Endothelial cell of umbilical vein (primary cell): ENCODE data around the gene RGS17. TPM values are rescaled to one million over a fixed set of nuclear protein-coding genes. Genes with fewer than 3 reads are reported as not detected.

ENCODE experiments used
- BruUV-seq: library from RNA; stranded (reverse); fragments of 400-500 nt; replicated peaks from 2 replicates; lab custom pipeline; 2021; lab: Mats Ljungman, UMichigan
- CTCF ChIA-PET: fragments of 300-600, 350-600 bp; sonication (Branson Sonifier 250); formaldehyde crosslinking; loops from one replicate; lab custom pipeline; 2021; ENCODE audit warnings: antibody characterized with exemption, inconsistent platforms; lab: Charles Lee
- POLR2A ChIA-PET: fragments of 300-600, 350-600 bp; sonication (Branson Sonifier 250); formaldehyde crosslinking; loops from one replicate; lab custom pipeline; 2021; ENCODE audit warnings: antibody characterized with exemption, inconsistent platforms; lab: Charles Lee
- DNase-seq: peaks from one replicate; pipeline ENCODE4 v3.0.0-alpha.2; 2011; ENCODE audit warnings: low read depth, low spot score
- FAIRE-seq: peaks from 2 replicates; lab custom pipeline; 2011; peaks lifted over from hg19 to GRCh38; lab: Jason Lieb, UNC
- H2AFZ ChIP-seq: 2 replicates; pipeline ENCODE4 v1.6.0; 2012; ENCODE audit warnings: low read depth, low read length, control low read depth, inconsistent platforms
- H3K27ac ChIP-seq: 2 replicates; pipeline ENCODE4 v1.5.1; 2011; ENCODE audit warnings: low read depth, mild to moderate bottlenecking, control low read depth, low read length, moderate library complexity; ENCODE audit not compliant: insufficient read depth
- H3K27me3 ChIP-seq, 2 experiments: 2 replicates each; pipeline versions ENCODE4 v1.6.0 to v1.6.1; 2011; ENCODE audit warnings: low read length in 2 of 2, mixed read lengths in 1 of 2; ENCODE audit not compliant: control insufficient read depth in 2 of 2, insufficient read depth in 2 of 2
- H3K36me3 ChIP-seq, 2 experiments: 2 replicates in 1 of 2; 3 replicates in 1 of 2; pipeline ENCODE4 v1.5.1; 2011; ENCODE audit warnings: low read length in 2 of 2, mild to moderate bottlenecking in 1 of 2, moderate library complexity in 1 of 2; ENCODE audit not compliant: control insufficient read depth in 2 of 2, insufficient read depth in 2 of 2; ENCODE audit errors: extremely low read depth in 1 of 2
- H3K4me1 ChIP-seq: 3 replicates; pipeline ENCODE4 v1.5.1; 2011; ENCODE audit warnings: mild to moderate bottlenecking, low read length; ENCODE audit not compliant: control insufficient read depth, insufficient read depth; ENCODE audit errors: extremely low read depth
- H3K4me2 ChIP-seq: 2 replicates; pipeline ENCODE4 v1.6.1; 2011; ENCODE audit warnings: low read length, control low read depth, mixed read lengths; ENCODE audit not compliant: insufficient read depth
- H3K4me3 ChIP-seq, 3 experiments: fragments of 200-600 bp in 1 of 3; sonication (generic), shearing (Covaris generic) in 1 of 3; replicated peaks in 1 of 3; 2 replicates each; pipeline ENCODE4 v1.5.1; 2011 to 2016; ENCODE audit warnings: control low read depth in 3 of 3, low read length in 3 of 3, mild to moderate bottlenecking in 2 of 3, inconsistent platforms in 1 of 3, low read depth in 1 of 3, moderate library complexity in 1 of 3; ENCODE audit not compliant: insufficient read depth in 1 of 3
- H3K79me2 ChIP-seq: 2 replicates; pipeline ENCODE4 v1.6.0; 2012; ENCODE audit warnings: low read length, inconsistent platforms; ENCODE audit not compliant: control insufficient read depth, insufficient read depth
- H3K9ac ChIP-seq: replicated peaks from 2 replicates; pipeline ENCODE3; 2011; ENCODE audit warnings: low read length, control low read depth; ENCODE audit not compliant: insufficient read depth; ENCODE audit errors: extremely low read depth
- H3K9me1 ChIP-seq: replicated peaks from 3 replicates; pipeline ENCODE4 v1.6.0; 2011; ENCODE audit warnings: mild to moderate bottlenecking, low read length; ENCODE audit not compliant: control insufficient read depth, insufficient read depth; ENCODE audit errors: extremely low read depth
- H3K9me3 ChIP-seq: replicated peaks from 2 replicates; pipeline ENCODE4 v1.5.1; 2012; ENCODE audit warnings: low read length, inconsistent platforms; ENCODE audit not compliant: control insufficient read depth, insufficient read depth
- H4K20me1 ChIP-seq: replicated peaks from 2 replicates; pipeline ENCODE3; 2011; ENCODE audit warnings: mild to moderate bottlenecking, low read length; ENCODE audit not compliant: control insufficient read depth, insufficient read depth; ENCODE audit errors: extremely low read depth
- EZH2 ChIP-seq: IDR thresholded peaks from 2 replicates; pipeline ENCODE4 v1.6.1; 2012; ENCODE audit warnings: borderline replicate concordance, low read depth, mild to moderate bottlenecking, moderate library complexity, low read length, inconsistent platforms; ENCODE audit not compliant: severe bottlenecking
- FOS ChIP-seq: IDR thresholded peaks from 2 replicates; pipeline ENCODE4 v1.6.1; 2011; ENCODE audit warnings: mild to moderate bottlenecking, low read length, moderate library complexity, borderline replicate concordance; ENCODE audit not compliant: insufficient read depth
- GATA2 ChIP-seq: IDR thresholded peaks from 2 replicates; pipeline ENCODE4 v1.7.0; 2011; ENCODE audit warnings: low read depth, mild to moderate bottlenecking, moderate library complexity, mixed read lengths, low read length; ENCODE audit not compliant: insufficient read length, insufficient read depth
- JUN ChIP-seq: IDR thresholded peaks from 2 replicates; pipeline ENCODE4 v1.6.1; 2011; ENCODE audit warnings: borderline replicate concordance, low read depth; ENCODE audit not compliant: insufficient read length, insufficient read depth
- MYC ChIP-seq: IDR thresholded peaks from one replicate; pipeline ENCODE4 v1.6.1; 2011; ENCODE audit warnings: mild to moderate bottlenecking, low read depth, low read length
- POLR2A ChIP-seq: IDR thresholded peaks from 2 replicates; pipeline ENCODE4 v1.6.1; 2012; ENCODE audit warnings: low read depth, mild to moderate bottlenecking, control low read depth, low read length
- POLR2AphosphoS5 ChIP-seq: IDR thresholded peaks from 2 replicates; pipeline ENCODE4 v1.6.1; 2012; ENCODE audit warnings: low read depth, mild to moderate bottlenecking, control low read depth, low read length, moderate library complexity; ENCODE audit not compliant: insufficient read depth
- dilution Hi-C: fragments of 300-500 bp; cut with MboI; formaldehyde crosslinking; loops from one replicate; pipeline ENCODE4 v1.15.0; 2019; ENCODE audit warnings: low sequenced_read_pairs; ENCODE audit not compliant: extremely low pct_ligation_motif_present
- intact Hi-C: fragments of 100-400 bp; cut with micrococcal nuclease; formaldehyde crosslinking; loops from one replicate; pipeline ENCODE4 v1.10.0; 2022
- polyA plus RNA-seq, 4 experiments: library from polyadenylated mRNA; depleted of rRNA in 3 of 4; stranded (reverse) in 3 of 4; unstranded in 1 of 4; fragments of >200 nt; gene quantifications; 2 replicates each; pipeline versions ENCODE4 v1.2.1 to v1.2.3, GENCODE V29; 2011 to 2012; ENCODE audit warnings: missing spikeins in 1 of 4
- total RNA-seq: library from RNA; stranded (reverse); gene quantifications from 2 replicates; pipeline ENCODE4 v1.2.3, GENCODE V29; 2021
- TF ChIP-seq, protein P1 (sequence below): IDR thresholded peaks from 2 replicates; pipeline ENCODE4 v1.6.1; 2011; ENCODE audit not compliant: insufficient read depth, insufficient read length
- TF ChIP-seq, protein P2 (sequence below), 2 donors: IDR thresholded peaks; 1 replicate in 1 of 2; 2 replicates in 1 of 2; pipeline ENCODE4 v1.5.1; 2011; ENCODE audit warnings: low read length in 2 of 2, mild to moderate bottlenecking in 2 of 2, moderate library complexity in 2 of 2, control low read depth in 1 of 2, inconsistent platforms in 1 of 2, low read depth in 1 of 2; ENCODE audit not compliant: insufficient read depth in 1 of 2; ENCODE audit errors: extremely low read depth in 1 of 2

Gene RGS17
- total and polyA plus RNA-seq, 2 donors (not counting 3 experiments of a cell fraction or from before 2014, with no cell fraction given): 0.40 to 1.1 TPM

DNA sequence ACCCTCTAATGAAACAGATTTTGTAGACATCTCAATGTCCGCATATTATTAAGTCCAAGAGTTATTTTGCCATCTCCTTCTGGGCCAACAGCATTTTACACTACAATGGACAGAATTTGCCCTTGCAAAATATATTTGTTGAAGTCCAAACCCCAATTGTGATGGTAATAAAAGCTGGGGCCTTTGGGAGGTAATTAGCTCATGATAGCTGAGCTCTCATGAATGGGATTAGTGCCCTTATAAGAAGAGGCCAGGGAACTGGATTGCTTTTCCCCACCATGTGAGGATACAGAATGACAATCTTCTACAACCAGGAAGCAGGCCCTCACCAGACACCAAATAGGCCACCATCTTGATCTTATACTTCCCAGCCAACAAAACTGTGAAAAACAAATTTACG is 83.7 kb downstream of the RGS17 start:
- TF ChIP-seq GATA2: no peak
- no peak for TF ChIP-seq JUN
- TF ChIP-seq EZH2: no peak
- TF ChIP-seq, protein P1, sequence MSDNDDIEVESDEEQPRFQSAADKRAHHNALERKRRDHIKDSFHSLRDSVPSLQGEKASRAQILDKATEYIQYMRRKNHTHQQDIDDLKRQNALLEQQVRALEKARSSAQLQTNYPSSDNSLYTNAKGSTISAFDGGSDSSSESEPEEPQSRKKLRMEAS: no peak
- no peak for TF ChIP-seq POLR2AphosphoS5
- no peak for TF ChIP-seq FOS
- TF ChIP-seq MYC: no peak
- no peak for TF ChIP-seq POLR2A
- TF ChIP-seq, protein P2, sequence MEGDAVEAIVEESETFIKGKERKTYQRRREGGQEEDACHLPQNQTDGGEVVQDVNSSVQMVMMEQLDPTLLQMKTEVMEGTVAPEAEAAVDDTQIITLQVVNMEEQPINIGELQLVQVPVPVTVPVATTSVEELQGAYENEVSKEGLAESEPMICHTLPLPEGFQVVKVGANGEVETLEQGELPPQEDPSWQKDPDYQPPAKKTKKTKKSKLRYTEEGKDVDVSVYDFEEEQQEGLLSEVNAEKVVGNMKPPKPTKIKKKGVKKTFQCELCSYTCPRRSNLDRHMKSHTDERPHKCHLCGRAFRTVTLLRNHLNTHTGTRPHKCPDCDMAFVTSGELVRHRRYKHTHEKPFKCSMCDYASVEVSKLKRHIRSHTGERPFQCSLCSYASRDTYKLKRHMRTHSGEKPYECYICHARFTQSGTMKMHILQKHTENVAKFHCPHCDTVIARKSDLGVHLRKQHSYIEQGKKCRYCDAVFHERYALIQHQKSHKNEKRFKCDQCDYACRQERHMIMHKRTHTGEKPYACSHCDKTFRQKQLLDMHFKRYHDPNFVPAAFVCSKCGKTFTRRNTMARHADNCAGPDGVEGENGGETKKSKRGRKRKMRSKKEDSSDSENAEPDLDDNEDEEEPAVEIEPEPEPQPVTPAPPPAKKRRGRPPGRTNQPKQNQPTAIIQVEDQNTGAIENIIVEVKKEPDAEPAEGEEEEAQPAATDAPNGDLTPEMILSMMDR (IDR thresholded peaks at IDR 0.05; ENCODE audit: extremely low read depth in 1 of 2, insufficient read depth in 1 of 2, low read depth in 1 of 2, low read length in 2 of 2): no peak
- H3K9me3 ChIP-seq: no peaks in the 10 kb centered on the region
- intact Hi-C loops (no loop called here), dilution Hi-C loops (no loop called here)
- no peaks in the 10 kb centered on the region for H3K79me2 ChIP-seq
- H3K36me3 ChIP-seq: no peaks in the 10 kb centered on the region
- H3K4me2 ChIP-seq: no peak overlapping the region
- DNase-seq (no peak), FAIRE-seq (no peak)
- no peak overlapping the region for H2AFZ ChIP-seq
- no peak overlapping the region for H3K9ac ChIP-seq
- peaks cover 8% of the 10 kb centered on the region for H3K4me1 ChIP-seq
- no peak overlapping the region for H3K27ac ChIP-seq
- H3K4me3 ChIP-seq: no peak overlapping the region
- POLR2A ChIA-PET: no interaction called here
- CTCF ChIA-PET: interaction anchor here (2.2 kb wide), 1 partner anchor 61 kb away, joined by 5 read pairs; no protein-coding TSS in a partner anchor
- H4K20me1 ChIP-seq: no peaks in the 10 kb centered on the region
- BruUV-seq: no TSS peak
- H3K9me1 ChIP-seq: no peaks in the 10 kb centered on the region
- no peaks in the 10 kb centered on the region for H3K27me3 ChIP-seq
